ENCODE results near the gene BBS7.

- TF ChIP-seq EZH2 (IDR thresholded peaks at IDR 0.05; ENCODE audit: borderline replicate concordance) = no peak
- TF ChIP-seq EZH2phosphoT487 (IDR thresholded peaks at IDR 0.05; ENCODE audit: low read depth, severe bottlenecking, unreplicated experiment) = no peak
These were observed at the start of gene BBS7 for GRCh38 chr4:121869841-121870822.

Data from hepatocyte (in vitro differentiated cells).